GM21423 (cell line): Measurements from ENCODE around the gene ZYX.

ENCODE experiments used
- ATAC-seq: cut with Tn5 transposase; IDR thresholded peaks from one replicate; pipeline ENCODE4 v1.9.1; 2021; ENCODE audit warnings: mild to moderate bottlenecking, moderate library complexity; ENCODE audit not compliant: unreplicated experiment

The ZYX gene

DNA sequence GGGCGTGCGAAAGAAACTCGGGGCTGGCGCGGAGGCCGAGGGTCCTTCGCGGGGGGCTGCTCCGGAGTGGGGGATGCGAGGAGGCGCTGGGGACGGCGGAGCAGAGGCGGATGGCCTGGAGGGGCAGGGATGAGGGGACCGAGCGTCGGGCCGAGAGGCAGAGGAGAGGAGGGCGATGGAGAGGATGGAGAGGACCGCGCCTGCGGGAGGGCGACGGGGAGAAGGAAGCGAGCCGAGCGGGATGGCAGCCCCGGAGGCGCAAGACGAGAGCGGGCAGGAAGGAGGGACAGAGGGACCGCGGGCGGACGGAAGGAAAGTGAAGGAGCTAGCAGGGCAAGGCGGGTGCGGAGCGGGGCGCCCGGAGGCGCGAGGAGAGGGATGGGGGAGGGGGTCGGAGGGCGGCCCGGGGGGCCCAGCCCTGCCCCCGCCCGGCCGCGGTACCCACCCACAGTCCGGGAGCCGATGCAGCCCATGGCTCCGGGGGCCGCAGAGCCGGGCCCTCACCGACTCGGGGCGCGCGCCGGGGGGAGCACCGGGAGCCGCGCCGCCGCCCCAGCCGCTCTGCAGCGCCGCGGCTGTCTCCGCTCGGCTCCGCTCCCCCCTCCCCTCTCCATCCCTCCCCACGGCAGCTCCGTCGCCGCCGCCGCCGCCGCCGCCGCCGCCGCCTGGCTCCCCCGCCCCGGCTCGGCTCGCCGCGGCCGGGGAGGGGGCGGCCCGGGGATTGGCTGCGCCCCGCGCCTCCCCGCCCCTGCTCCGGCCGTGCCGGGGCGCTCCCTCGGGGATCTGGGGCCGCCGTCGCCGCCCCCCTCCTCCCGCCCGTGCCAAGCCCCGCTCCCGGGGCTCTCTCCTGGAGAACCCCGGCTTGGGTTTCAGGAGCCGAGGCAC, 18.8 kb upstream of the ZYX start, which contains the start of gene FAM131B:
FAM131B (minus strand) TSS at position 583 of the 885 bp plus-strand sequence; CDS start at position 473, 110 bp downstream.
- peak; percentile 53 for ATAC-seq

DNA sequence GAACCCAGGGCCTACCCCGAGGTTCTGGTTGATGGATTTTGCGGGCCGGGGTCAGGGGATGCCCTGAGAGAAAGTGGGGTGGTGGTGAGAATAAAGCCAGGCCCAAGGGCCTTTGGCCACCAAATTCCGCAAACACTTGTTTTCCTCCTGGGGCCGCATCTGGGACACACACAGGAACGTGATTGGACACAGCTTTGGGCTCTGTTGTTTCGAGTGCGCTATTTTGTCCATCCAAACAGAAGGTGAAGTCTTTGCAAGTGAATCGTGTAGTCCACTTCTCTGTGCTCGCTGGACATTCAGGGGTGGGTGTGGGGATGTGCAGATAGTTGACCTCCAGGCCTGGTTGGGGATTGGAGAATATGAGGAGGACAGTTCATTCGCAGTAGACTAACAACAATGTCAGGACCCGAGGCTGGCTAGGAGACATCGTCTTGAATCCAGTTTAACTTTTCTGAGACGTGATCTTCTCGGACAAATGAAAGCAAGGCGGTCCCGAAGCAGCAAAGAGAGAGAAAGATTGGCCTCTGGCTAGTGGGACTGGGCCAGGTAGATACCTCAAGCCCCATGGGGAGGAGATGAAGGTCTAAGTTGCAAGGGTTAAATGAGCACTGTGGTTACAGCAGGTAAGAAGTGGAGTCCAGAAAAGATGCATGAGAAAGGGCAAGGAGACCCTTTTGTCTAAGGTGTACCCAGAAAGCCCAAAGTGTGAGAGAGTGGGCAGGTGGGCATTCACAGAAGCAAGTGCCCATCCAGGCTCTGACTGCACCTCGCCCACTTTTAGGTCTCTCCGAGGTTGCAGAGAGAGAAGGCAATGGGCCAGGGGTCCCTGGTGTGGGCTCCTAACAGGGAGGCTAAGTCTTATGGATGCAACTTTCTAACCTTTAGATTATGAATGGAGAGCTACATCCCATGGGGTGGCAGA, 17.9 kb upstream of the ZYX start:
- ATAC-seq: no peak

DNA sequence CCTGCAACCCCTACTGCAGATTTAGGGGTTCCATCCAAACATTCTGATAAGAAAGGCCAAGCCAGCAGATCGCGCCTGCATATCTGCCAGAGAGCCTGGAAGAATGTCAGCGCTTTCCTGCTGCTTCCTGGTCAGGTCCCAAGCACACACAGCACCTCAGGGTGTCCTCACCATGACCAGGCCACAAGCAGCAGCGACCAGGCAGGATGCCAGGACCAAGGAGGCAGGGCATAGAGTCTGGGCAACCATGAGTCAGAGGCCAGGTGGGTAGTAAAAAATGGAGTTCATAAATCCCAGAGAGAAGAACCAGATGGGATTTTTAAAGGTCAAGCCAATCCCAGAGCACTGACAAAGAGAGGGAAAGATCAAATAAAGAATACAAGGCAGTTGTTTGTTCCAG, 13.2 kb upstream of the ZYX start:
- ATAC-seq: no peak

DNA sequence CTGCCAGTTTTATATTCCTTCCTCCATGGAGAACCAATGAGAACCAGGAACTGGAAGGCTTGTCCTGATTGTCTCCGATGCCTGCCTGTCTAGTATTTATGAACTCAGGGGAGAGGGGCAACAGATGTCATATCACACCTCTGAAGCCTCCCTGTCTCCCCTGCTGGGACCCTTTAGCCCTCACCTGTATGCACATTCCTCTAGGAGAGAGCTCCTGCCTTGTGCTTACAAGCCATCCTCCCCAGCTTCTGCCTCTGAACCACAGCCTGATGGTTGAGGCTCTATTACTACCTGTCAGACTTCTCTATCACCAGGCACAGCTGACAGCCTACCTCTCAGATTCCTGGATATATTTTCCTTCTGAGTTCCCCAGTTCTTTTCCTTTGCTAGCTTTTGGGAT, 12.8 kb upstream of the ZYX start:
- no peak for ATAC-seq

DNA sequence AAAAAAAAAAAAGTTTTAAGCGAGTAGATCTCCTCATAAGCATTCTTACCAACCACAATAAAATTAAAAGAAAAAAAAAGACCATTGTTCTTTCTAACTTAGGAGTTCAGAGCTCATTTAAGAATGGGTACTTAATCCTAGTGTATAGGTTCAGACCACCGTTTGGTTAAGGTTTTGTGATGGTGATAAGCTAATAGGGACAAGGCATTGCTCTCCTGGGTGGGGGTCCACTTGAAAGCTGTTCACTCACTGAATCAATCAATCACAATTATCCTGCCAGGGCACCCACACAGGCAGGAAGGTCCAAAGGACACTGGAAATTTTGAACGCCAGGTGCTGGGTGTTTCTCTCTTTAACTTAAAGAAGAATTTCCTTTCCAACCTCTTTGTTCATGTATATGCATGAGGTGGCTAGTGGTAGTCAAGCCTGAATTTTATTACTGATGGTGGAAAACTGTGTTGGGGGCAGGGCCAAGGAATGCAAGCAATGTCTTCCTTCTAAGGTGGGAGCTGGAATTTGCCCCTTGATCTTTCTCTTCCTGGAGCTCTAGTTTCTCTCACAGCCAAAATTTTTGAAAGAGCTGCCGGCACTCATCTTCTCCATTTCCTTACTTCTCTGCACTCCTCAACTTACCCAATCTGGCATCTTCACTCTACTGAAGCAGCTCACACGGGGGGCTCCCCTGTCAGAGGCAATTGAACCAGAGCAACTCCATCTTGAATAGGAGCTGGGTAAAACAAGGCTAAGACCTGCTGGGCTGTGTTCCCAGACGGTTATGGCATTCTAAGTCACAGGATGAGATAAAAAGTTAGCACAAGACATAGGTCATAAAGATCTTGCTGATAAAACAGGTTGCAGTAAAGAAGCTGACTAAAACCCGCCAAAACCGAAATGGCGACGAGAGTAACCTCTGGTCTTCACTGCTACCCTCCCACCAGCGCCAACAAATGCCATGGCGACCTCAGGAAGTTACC, 11.2 kb upstream of the ZYX start:
- ATAC-seq: no peak

DNA sequence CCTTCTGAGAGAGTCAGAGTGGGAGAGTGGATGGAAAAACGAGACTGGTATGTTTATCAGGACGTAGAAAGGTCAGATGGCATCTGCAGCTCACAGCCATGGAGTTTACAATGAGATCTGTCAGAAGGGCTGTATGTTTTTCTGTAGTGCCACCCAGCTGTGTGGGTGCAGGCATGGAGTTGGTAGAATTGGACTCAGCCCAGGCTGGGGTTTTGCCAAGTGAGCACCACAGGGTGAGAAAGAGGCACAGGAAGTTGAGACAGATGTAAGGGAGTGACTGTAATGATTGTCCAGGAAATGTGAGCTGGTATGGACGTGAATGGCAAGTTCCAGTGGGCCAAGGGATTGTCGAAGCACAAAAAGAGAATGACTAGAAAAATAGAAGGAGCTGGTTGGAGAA, 9.1 kb upstream of the ZYX start:
- ATAC-seq: no peak

DNA sequence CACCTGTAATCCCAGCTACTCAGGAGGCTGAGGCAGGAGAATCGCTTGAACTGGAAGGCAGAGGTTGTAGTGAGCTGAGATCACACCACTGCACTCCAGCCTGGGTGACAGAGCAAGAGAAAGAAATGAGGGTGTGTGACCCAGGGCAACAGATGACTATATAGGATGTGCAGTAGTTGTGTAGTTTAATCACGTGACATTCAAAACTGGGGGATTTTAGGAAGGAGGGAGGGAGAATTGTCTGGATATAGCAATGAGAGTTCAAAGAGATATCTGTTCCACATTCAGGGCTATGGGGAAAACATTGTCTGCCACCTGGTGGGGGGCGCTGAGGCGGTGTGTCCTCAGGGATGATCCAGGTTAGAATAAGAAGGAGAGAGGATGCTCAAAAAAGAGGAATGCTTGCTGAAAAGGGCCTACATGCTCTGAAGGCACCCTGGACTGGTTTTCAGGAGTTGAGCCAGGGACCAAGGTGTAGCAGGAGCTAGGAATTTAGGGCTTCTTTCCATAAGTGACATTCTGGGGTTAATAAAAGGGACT, 7.8 kb upstream of the ZYX start:
- ATAC-seq: no peak

DNA sequence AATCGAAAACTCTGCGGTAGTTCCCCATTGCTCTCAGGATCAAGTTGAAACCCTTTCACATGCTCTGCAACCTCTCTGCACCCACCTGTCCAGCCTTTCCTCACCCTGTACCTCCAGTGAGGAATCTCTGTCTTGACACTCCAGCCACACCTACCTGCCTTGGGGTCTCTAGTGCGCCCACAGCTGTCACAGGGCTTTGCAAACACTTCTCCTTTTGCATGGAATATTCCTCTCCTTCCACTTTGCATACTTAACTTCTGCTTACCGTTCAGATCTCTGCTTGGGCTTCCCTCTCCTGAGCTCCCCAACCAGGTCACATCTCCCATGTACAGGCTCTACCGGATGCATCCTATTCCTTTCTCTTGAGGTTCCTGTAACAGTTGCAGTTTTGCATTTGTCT, 6.6 kb upstream of the ZYX start:
- ATAC-seq: no peak

DNA sequence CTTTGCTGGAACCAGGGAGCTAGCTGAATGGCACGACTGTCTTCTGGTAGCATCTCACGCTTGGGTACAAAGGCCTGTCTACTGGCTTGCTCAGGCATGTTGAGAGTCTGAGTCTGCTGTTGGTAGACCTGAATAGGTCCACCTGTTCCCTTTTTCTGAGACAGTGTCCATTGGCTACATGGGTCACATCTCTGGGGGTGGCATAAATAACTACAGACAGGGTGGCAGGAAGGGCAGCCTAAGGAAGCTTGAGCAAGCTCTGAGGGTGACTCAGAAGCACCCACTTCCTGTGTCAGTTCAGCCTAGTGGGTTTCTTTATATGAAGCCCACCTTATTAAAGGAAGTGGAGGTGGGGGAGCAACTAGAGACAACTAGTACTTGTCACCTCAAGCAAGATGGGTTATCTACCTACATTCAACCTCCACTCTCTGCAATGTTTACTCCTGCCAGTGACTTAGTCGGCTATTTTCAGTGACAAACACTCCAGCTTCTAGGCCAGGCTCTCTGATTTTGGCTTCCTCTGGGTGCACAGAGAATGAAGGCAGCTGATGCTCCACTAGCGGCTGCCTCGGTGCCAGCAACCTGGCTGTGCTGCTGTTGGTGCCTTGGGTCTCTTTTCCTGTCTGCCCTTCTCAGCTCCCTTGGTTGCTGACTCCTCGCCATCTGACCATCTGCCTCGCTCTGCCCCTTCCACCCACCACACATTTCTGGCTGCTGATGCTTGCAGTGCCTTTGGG, 5.7 kb upstream of the ZYX start:
- ATAC-seq: no peak

DNA sequence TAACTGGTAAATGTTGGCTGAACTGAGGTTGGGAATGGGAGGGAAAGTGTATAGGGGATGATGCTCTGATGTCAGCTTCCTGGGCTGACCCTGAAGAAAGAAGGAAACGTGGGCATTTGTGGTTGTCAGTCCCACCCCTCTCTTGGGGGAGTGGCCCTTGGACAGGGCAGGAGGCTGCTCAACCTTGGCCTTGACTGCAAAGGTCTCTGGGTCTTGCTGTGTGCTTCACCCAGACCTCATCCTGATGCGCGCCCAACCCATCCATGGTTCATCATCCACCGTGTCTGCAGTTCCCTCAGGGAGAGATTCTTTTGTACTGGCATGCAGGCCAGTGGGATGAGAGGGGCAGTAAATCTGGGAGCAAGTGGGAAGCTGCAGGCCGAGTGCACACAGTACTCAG, 4.7 kb upstream of the ZYX start:
- ATAC-seq: no peak

DNA sequence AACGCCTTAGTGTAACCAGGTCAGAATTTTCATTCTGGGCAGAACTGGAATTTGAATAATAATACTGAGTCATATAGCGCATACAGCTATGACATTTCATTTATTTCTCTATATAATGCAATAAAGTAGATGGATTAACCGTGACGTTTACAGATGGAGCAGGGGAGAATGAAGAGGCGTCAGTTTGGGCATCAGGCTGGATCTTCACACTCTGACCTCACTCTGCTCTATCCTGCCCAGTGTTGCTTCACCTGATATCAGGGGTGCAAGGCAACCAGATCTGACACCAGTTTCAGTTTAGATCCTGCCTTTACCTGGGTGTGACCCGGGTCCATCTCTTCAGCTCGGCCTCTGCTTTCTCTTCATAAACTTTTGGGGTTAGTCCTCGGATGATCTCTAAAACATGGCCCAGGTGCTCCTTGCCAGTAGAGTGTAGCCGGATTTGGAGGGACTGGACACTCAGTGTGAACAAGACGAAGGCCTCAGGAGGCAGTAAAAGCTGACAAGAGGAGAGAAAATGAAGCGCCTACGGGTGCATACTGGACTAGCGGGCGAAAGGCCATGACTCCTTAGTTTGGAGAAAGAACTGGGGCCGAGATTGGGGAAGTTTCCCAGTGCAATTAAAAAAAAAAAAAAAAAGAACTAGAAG, 1.4 kb upstream of the ZYX start:
- ATAC-seq: no peak

DNA sequence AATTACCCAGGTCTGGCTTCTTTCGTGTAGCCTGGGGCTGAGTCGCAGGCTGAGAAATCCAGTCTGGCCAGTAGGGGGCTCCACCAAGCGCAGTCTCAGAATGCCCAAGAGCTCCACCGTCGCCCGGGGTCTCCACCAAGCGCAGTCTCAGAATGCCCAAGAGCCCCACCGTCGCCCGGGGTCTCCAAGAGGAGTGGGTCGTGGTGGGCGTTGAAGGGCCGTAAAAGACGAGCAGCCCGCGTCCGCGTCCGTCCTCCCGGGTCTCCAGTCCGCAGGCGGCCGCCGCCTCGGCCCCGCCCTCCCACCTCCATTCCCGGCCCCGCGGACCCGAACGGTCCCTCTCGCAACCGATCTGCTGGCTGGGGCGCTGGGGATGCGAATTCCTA, 892 bp upstream of the ZYX start:
- peak; percentile 52 for ATAC-seq

DNA sequence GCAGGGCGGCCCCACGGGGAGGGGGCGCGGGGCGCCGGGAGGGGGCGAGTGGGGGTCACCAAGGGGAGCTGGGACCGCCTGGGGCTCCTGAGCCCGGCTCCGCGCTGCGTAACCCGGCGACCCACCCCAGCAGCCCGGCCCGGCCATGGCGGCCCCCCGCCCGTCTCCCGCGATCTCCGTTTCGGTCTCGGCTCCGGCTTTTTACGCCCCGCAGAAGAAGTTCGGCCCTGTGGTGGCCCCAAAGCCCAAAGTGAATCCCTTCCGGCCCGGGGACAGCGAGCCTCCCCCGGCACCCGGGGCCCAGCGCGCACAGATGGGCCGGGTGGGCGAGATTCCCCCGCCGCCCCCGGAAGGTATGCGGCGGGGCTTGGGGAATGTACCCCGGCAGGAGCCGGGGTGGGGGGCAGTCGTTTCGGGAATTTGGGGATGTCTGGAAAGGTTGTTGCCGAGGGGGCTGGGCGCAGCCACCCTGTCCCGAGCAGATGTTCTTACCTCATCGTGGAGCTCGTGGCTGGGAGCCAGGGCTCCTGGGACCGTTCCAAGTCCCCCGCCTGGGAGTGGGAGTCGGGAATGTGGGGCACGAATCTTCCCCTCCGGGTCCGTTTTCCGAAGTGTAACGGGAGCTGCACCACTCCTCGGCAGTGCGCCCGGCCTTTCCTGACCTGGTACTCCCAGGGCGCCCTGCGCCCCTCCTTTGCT, 431 bp downstream of the ZYX start:
- peak; percentile 6 for ATAC-seq

DNA sequence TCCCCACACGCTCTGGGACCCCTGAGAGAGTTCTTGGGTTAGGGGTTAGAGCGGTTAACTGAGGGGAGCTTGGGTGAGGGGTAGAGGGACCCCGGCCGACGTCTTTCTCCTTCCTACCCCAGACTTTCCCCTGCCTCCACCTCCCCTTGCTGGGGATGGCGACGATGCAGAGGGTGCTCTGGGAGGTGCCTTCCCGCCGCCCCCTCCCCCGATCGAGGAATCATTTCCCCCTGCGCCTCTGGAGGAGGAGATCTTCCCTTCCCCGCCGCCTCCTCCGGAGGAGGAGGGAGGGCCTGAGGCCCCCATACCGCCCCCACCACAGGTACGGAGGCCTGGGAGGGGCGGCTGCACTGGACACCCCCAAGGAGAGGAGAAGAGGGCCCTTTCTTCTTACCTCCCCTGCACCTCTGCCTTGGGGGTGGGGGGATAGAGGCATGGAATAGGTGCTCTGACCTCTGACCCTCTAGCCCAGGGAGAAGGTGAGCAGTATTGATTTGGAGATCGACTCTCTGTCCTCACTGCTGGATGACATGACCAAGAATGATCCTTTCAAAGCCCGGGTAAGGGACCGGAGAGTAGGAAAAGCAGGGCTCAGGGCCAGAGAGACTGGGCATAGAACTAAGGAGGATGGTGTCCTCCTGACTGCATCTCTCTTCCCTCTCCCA, 1.1 kb downstream of the ZYX start:
- no peak for ATAC-seq

DNA sequence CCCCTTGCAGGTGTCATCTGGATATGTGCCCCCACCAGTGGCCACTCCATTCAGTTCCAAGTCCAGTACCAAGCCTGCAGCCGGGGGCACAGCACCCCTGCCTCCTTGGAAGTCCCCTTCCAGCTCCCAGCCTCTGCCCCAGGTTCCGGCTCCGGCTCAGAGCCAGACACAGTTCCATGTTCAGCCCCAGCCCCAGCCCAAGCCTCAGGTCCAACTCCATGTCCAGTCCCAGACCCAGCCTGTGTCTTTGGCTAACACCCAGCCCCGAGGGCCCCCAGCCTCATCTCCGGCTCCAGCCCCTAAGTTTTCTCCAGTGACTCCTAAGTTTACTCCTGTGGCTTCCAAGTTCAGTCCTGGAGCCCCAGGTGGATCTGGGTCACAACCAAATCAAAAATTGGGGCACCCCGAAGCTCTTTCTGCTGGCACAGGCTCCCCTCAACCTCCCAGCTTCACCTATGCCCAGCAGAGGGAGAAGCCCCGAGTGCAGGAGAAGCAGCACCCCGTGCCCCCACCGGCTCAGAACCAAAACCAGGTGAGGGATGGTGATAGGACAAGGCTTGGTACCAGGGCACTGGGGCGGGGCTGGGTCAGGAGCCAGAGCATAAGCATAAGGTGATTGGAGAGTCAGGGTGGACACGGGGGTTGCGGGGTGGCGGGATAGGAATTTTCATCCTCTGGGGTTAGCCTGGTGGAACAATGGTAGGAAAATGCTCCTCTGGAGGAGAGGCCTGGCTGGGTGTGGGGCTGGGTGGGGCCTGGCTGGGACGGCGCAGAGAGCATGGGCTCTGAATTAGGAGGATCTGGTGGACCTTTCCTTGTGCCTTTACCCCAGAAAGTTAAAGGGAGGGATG, 1.9 kb downstream of the ZYX start:
- no peak for ATAC-seq

DNA sequence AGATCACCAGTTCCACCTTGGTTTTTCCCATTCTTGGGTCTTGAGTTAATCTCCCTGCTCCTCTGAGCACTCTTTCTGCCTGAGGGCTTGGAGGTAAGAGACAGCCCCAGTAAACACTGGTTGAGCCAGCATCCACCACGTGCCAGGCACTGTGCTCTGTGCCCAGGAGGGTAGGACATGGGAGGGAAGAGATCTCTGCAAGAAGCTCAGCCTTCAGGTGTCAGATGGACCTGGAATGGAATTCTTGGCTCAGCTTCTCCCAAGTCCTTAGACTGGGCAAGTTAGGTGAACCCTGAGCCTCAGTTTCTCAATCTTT, 2.5 kb downstream of the ZYX start:
- ATAC-seq: no peak

DNA sequence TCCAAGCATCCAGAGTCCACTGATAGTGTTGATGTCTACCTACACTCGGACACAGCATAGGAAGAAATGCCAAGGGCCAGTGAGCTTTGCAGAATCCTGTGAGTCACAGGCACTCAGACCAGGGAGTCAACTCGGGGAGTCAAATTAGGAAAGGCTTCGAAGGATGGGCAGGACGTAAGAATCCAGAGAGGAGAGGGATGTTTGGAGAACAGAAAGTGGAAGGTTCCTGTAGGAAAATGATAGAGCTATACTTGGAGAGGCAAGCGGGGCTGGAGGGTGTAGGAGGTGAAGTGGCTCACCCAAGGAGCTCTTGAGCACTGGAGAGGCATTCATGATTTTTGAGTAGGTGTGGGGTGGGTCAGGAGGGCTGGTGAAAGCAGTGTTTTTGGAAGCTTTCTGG, 3.0 kb downstream of the ZYX start:
- no peak for ATAC-seq
